ENCODE results near the gene PNLIPRP2.

- TF ChIP-seq CTCF (IDR thresholded peaks at IDR 0.05) (no peak), EP300 (IDR thresholded peaks at IDR 0.05) (no peak), POLR2AphosphoS5 (IDR thresholded peaks at IDR 0.05) (no peak)
Observed at GRCh38 chr10:116596062-116596461, 24.7 kb upstream of the PNLIPRP2 start.
